Panc1 (cell line): ENCODE results near the gene CHRNE. TPM values are rescaled to one million over a fixed set of nuclear protein-coding genes. Genes with fewer than 3 reads are reported as not detected.

Experiments
- ATAC-seq: fragments of 200-7000 bp; cut with Tn5 transposase; 2 replicates; pipeline ENCODE4 v1.9.1; 2020; ENCODE audit warnings: mild to moderate bottlenecking, moderate library complexity
- BruUV-seq: library from RNA; stranded (reverse); fragments of 400-500 nt; replicated peaks from 2 replicates; lab custom pipeline; 2021; lab: Mats Ljungman, UMichigan
- CTCF ChIA-PET: fragments of 300-600 bp; sonication (Branson Sonifier 250); formaldehyde crosslinking; loops from one replicate; lab custom pipeline; 2022; ENCODE audit warnings: antibody characterized with exemption; lab: Charles Lee
- POLR2A ChIA-PET: fragments of 300-600 bp; sonication (Branson Sonifier 250); formaldehyde crosslinking; loops from one replicate; lab custom pipeline; 2022; ENCODE audit warnings: antibody characterized with exemption; lab: Charles Lee
- DNase-seq: peaks from one replicate; pipeline ENCODE4 v3.0.0-alpha.2; 2010; ENCODE audit warnings: low read depth, low spot score
- H3K27ac ChIP-seq: 2 replicates; pipeline ENCODE4 v1.5.1; 2011; ENCODE audit warnings: mild to moderate bottlenecking, low read length, inconsistent platforms
- H3K27me3 ChIP-seq: fragments of 200-500 bp; sonication (Bioruptor generic); 2 replicates; pipeline ENCODE4 v1.6.0; 2014; ENCODE audit warnings: low read length, inconsistent platforms; ENCODE audit not compliant: control insufficient read depth, insufficient read depth
- H3K36me3 ChIP-seq: fragments of 200-500 bp; sonication (Bioruptor generic); 2 replicates; pipeline ENCODE4 v1.5.1; 2014; ENCODE audit warnings: inconsistent platforms, mild to moderate bottlenecking, low read length, moderate library complexity; ENCODE audit not compliant: control insufficient read depth, insufficient read depth
- H3K4me1 ChIP-seq: 2 replicates; pipeline ENCODE4 v1.5.1; 2011; ENCODE audit warnings: inconsistent platforms, mild to moderate bottlenecking, low read length, moderate library complexity; ENCODE audit not compliant: control insufficient read depth, insufficient read depth
- H3K4me3 ChIP-seq, 2 experiments: 2 replicates each; pipeline ENCODE4 v1.5.1; 2011 to 2012; ENCODE audit warnings: low read depth in 2 of 2, low read length in 2 of 2, mild to moderate bottlenecking in 2 of 2, inconsistent platforms in 1 of 2, moderate library complexity in 1 of 2
- H3K9me3 ChIP-seq: fragments of 200-500 bp; sonication (Bioruptor generic); 2 replicates; pipeline ENCODE4 v1.5.1; 2014; ENCODE audit warnings: low read depth, mild to moderate bottlenecking, inconsistent platforms, low read length, moderate library complexity; ENCODE audit not compliant: control insufficient read depth, insufficient read depth
- POLR2AphosphoS5 ChIP-seq: IDR thresholded peaks from 2 replicates; pipeline ENCODE4 v1.6.1; 2012; ENCODE audit warnings: mild to moderate bottlenecking, low read depth, low read length, moderate library complexity
- SIN3A ChIP-seq: IDR thresholded peaks from 2 replicates; pipeline ENCODE4 v1.6.1; 2012; ENCODE audit warnings: low read depth, mild to moderate bottlenecking, low read length, moderate library complexity, borderline replicate concordance; ENCODE audit not compliant: insufficient read depth
- TCF7L2 ChIP-seq: IDR thresholded peaks from 2 replicates; pipeline ENCODE4 v1.6.1; 2011; ENCODE audit warnings: mild to moderate bottlenecking, low read depth, low read length, inconsistent platforms
- in situ Hi-C: cut with HindIII; loops from 2 replicates; pipeline ENCODE4 v1.10.0; 2016; ENCODE audit warnings: low sequenced_read_pairs, low pct_unique_long_range_greater_than_20kb
- intact Hi-C: fragments of 100-400 bp; cut with micrococcal nuclease; formaldehyde crosslinking; loops from one replicate; pipeline ENCODE4 v1.10.0; 2022; ENCODE audit not compliant: unreplicated experiment
- total RNA-seq: library from RNA; stranded (reverse); gene quantifications from one replicate; pipeline ENCODE4 v1.2.1, GENCODE V29; 2021; ENCODE audit not compliant: unreplicated experiment
- TF ChIP-seq, protein P1 (sequence below): fragments of 450-650 bp; IDR thresholded peaks from 2 replicates; pipeline ENCODE4 v1.5.1; 2017; ENCODE audit warnings: mild to moderate bottlenecking
- TF ChIP-seq, protein P2 (sequence below), 2 experiments: IDR thresholded peaks; 2 replicates each; pipeline ENCODE4 v1.6.1; 2011 to 2012; ENCODE audit warnings: low read depth in 2 of 2, control low read depth in 1 of 2, low read length in 1 of 2, mild to moderate bottlenecking in 1 of 2, moderate library complexity in 1 of 2; ENCODE audit not compliant: insufficient read depth in 1 of 2

The CHRNE gene
- total RNA-seq, 1 experiment from 2014 or later, result 0.13 TPM

DNA sequence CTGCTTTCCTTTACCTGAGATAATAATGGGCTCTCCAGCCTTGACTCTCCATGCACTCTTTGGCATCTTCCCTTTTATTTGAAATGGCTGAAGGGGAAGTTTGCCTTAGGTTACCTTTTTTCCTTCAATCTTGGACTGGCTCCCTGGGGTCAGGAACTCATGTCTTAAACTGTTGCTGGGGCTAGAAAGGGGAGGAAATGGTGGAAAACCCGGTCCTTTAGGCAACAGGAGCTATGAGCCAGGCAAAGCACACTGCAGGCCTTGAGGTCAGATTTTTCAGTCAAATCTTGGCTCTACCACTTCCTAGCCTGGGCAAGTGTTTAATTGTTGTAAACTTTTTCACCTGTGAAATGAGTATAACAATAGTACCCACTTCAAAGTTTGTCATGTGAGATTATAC is 39.6 kb downstream of the CHRNE start:
- in situ Hi-C loops, result no loop called here
- Histone ChIP-seq H3K36me3 (no peaks in the 10 kb centered on the region), H3K4me1 (no peaks in the 10 kb centered on the region), H3K27me3 (no peaks in the 10 kb centered on the region), H3K27ac (no peak overlapping the region), H3K4me3 (no peak overlapping the region), H3K9me3 (no peaks in the 10 kb centered on the region)
- ATAC-seq, result no peak
- BruUV-seq, result no TSS peak
- intact Hi-C loops, result no loop called here
- no peak for DNase-seq
- TF ChIP-seq, protein P1, sequence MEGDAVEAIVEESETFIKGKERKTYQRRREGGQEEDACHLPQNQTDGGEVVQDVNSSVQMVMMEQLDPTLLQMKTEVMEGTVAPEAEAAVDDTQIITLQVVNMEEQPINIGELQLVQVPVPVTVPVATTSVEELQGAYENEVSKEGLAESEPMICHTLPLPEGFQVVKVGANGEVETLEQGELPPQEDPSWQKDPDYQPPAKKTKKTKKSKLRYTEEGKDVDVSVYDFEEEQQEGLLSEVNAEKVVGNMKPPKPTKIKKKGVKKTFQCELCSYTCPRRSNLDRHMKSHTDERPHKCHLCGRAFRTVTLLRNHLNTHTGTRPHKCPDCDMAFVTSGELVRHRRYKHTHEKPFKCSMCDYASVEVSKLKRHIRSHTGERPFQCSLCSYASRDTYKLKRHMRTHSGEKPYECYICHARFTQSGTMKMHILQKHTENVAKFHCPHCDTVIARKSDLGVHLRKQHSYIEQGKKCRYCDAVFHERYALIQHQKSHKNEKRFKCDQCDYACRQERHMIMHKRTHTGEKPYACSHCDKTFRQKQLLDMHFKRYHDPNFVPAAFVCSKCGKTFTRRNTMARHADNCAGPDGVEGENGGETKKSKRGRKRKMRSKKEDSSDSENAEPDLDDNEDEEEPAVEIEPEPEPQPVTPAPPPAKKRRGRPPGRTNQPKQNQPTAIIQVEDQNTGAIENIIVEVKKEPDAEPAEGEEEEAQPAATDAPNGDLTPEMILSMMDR, result no peak
- no peak for TF ChIP-seq TCF7L2
- ChIA-PET POLR2A (no interaction called here), CTCF (no interaction called here)

DNA sequence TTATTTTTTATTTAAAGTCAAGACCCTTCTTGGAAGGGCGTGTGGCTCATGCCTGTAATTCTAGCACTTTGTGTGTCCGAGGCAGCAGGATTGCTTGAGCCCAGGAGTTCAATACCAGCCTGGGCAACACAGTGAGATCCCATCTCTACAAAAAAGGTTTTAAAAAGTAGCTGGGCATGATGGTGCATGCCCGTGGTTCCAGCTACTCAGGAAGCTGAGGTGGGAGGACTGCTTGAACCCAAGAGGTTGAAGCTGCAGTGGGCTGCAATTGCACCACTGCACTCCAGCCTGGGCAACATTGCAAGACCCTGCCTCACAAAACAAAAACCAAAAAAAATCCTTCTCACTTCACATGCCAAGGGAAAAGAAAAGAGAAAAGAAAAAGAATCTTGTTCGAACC is 40.2 kb downstream of the CHRNE start:
- Histone ChIP-seq H3K27ac (no peak overlapping the region), H3K36me3 (no peaks in the 10 kb centered on the region), H3K27me3 (no peaks in the 10 kb centered on the region), H3K4me3 (no peak overlapping the region), H3K4me1 (no peaks in the 10 kb centered on the region; the same call in 1 of the 2 replicates), H3K9me3 (no peaks in the 10 kb centered on the region)
- intact Hi-C loops (no loop called here), in situ Hi-C loops (no loop called here)
- DNase-seq, result no peak
- POLR2A ChIA-PET, result interaction anchor here (0.6 kb wide), 1 partner anchor 333 kb away, joined by 3 read pairs; no protein-coding TSS in a partner anchor
- TF ChIP-seq TCF7L2, result no peak
- no peak for TF ChIP-seq POLR2AphosphoS5
- TF ChIP-seq, protein P2, sequence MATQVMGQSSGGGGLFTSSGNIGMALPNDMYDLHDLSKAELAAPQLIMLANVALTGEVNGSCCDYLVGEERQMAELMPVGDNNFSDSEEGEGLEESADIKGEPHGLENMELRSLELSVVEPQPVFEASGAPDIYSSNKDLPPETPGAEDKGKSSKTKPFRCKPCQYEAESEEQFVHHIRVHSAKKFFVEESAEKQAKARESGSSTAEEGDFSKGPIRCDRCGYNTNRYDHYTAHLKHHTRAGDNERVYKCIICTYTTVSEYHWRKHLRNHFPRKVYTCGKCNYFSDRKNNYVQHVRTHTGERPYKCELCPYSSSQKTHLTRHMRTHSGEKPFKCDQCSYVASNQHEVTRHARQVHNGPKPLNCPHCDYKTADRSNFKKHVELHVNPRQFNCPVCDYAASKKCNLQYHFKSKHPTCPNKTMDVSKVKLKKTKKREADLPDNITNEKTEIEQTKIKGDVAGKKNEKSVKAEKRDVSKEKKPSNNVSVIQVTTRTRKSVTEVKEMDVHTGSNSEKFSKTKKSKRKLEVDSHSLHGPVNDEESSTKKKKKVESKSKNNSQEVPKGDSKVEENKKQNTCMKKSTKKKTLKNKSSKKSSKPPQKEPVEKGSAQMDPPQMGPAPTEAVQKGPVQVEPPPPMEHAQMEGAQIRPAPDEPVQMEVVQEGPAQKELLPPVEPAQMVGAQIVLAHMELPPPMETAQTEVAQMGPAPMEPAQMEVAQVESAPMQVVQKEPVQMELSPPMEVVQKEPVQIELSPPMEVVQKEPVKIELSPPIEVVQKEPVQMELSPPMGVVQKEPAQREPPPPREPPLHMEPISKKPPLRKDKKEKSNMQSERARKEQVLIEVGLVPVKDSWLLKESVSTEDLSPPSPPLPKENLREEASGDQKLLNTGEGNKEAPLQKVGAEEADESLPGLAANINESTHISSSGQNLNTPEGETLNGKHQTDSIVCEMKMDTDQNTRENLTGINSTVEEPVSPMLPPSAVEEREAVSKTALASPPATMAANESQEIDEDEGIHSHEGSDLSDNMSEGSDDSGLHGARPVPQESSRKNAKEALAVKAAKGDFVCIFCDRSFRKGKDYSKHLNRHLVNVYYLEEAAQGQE (IDR thresholded peaks at IDR 0.05; ENCODE audit: insufficient read depth in 1 of 2, low read depth in 2 of 2, low read length in 1 of 2), result no peak
- TF ChIP-seq, protein P1, result no peak
- TF ChIP-seq SIN3A, result no peak
- CTCF ChIA-PET, result no interaction called here
- ATAC-seq, result no peak
- no TSS peak for BruUV-seq
